Endodermal cell (in vitro differentiated cells): ENCODE results near the gene SLC9A6. TPM values are rescaled to one million over a fixed set of nuclear protein-coding genes. Genes with fewer than 3 reads are reported as not detected.

Source experiments
- DNase-seq: peaks from one replicate; pipeline ENCODE4 v3.0.0-alpha.2; 2017
- H3K27ac ChIP-seq: 2 replicates; pipeline ENCODE4 v1.5.1; 2013; ENCODE audit warnings: mild to moderate bottlenecking, low read depth, low read length, moderate library complexity
- H3K27me3 ChIP-seq: 2 replicates; pipeline ENCODE4 v1.6.1; 2013; ENCODE audit warnings: mild to moderate bottlenecking, low read length, moderate library complexity; ENCODE audit not compliant: insufficient read depth, control insufficient read depth, poor library complexity, severe bottlenecking
- H3K36me3 ChIP-seq: 2 replicates; pipeline ENCODE4 v1.7.0; 2013; ENCODE audit warnings: mild to moderate bottlenecking, low read length, moderate library complexity; ENCODE audit not compliant: control insufficient read depth, insufficient read depth
- H3K4me1 ChIP-seq: one replicate; pipeline ENCODE4 v1.7.0; 2013; ENCODE audit warnings: low read length; ENCODE audit not compliant: control insufficient read depth, insufficient read depth
- H3K4me3 ChIP-seq: 2 replicates; pipeline ENCODE4 v1.5.1; 2013; ENCODE audit warnings: mild to moderate bottlenecking, low read length, moderate library complexity
- H3K9ac ChIP-seq: 2 replicates; pipeline ENCODE4 v1.6.1; 2013; ENCODE audit warnings: mild to moderate bottlenecking, low read length, moderate library complexity; ENCODE audit not compliant: poor library complexity, severe bottlenecking; ENCODE audit errors: extremely low read depth
- H3K9me3 ChIP-seq: 2 replicates; pipeline ENCODE4 v1.6.1; 2013; ENCODE audit warnings: mild to moderate bottlenecking, low read length, moderate library complexity; ENCODE audit not compliant: control insufficient read depth
- H3K27ac Mint-ChIP-seq: 2 replicates; pipeline ENCODE4 v1.8.0; 2020; ENCODE audit warnings: mixed read lengths
- H3K27me3 Mint-ChIP-seq: 2 replicates; pipeline ENCODE4 v1.8.0; 2021; ENCODE audit warnings: mild to moderate bottlenecking, mixed read lengths; ENCODE audit not compliant: insufficient read depth
- H3K36me3 Mint-ChIP-seq: 2 replicates; pipeline ENCODE4 v1.8.0; 2020; ENCODE audit warnings: low read depth, mixed read lengths
- H3K4me1 Mint-ChIP-seq: 2 replicates; pipeline ENCODE4 v1.8.0; 2020; ENCODE audit warnings: mixed read lengths
- H3K4me3 Mint-ChIP-seq: 2 replicates; pipeline ENCODE4 v1.8.0; 2020; ENCODE audit warnings: mild to moderate bottlenecking, moderate library complexity, mixed read lengths
- H3K9me3 Mint-ChIP-seq: 2 replicates; pipeline ENCODE4 v1.8.0; 2020; ENCODE audit warnings: mild to moderate bottlenecking, mixed read lengths
- WGBS, 2 experiments: methylation state at CpG; one replicate each; pipeline versions ENCODE4 v1.1.5 to v1.1.7; 2013; ENCODE audit warnings: missing lambda C conversion rate in 2 of 2, mixed read lengths in 1 of 2; ENCODE audit not compliant: insufficient coverage in 1 of 2, insufficient read length in 1 of 2; 5-methylcytosine and 5-hydroxymethylcytosine counted together
- total RNA-seq, 2 donors: library from RNA; stranded (reverse); fragmentation: NEBNext Ultra II Directional in 1 of 2; extraction: Animal tissue kit (Norgen Biotek cat#: 25700) in 1 of 2; gene quantifications; 2 replicates in 1 of 2; 3 replicates in 1 of 2; pipeline ENCODE4 v1.2.1, GENCODE V29; 2021
- TF ChIP-seq, protein P1 (sequence below): fragments of 200-600 bp; sonication (generic); conservative IDR thresholded peaks from 2 replicates; pipeline ENCODE4 v1.5.0; 2021; ENCODE audit warnings: antibody characterized with exemption, mild to moderate bottlenecking

Gene SLC9A6
- total RNA-seq, 2 donors from 2014 or later: 10.2 to 13.6 TPM

DNA sequence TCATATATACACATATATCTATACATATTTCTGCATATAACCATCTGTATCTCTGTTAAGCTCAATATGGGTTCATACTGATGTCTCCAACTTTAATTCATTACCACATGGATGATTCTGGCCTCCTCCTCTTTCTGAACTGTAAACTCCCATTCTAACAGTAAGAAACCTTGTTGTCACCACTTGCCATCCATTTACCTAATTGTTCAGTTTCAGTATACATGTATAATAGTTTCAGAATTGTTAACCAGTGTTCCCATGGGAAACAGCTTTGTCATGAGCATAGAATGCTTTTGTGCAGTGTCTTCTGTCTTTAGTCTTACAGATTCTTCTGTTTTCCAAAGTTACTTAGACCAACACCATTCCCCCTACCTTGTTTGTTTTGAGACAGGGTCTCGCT is 35.9 kb downstream of the SLC9A6 start:
- no peak overlapping the region for H3K27ac Mint-ChIP-seq
- H3K9me3 Mint-ChIP-seq: peaks cover 33% of the 10 kb centered on the region
- H3K27ac ChIP-seq: no peak overlapping the region
- TF ChIP-seq, protein P1, sequence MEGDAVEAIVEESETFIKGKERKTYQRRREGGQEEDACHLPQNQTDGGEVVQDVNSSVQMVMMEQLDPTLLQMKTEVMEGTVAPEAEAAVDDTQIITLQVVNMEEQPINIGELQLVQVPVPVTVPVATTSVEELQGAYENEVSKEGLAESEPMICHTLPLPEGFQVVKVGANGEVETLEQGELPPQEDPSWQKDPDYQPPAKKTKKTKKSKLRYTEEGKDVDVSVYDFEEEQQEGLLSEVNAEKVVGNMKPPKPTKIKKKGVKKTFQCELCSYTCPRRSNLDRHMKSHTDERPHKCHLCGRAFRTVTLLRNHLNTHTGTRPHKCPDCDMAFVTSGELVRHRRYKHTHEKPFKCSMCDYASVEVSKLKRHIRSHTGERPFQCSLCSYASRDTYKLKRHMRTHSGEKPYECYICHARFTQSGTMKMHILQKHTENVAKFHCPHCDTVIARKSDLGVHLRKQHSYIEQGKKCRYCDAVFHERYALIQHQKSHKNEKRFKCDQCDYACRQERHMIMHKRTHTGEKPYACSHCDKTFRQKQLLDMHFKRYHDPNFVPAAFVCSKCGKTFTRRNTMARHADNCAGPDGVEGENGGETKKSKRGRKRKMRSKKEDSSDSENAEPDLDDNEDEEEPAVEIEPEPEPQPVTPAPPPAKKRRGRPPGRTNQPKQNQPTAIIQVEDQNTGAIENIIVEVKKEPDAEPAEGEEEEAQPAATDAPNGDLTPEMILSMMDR: no peak
- no peaks in the 10 kb centered on the region for H3K27me3 ChIP-seq
- no peak for DNase-seq
- H3K27me3 Mint-ChIP-seq: no peaks in the 10 kb centered on the region
- H3K4me1 Mint-ChIP-seq: no peaks in the 10 kb centered on the region
- no peak overlapping the region for H3K9ac ChIP-seq
- 96 to 100% methylated on average over 1 of the region's 1 CpG for WGBS, 2 experiments
- no peak overlapping the region for H3K4me3 Mint-ChIP-seq
- H3K9me3 ChIP-seq: no peaks in the 10 kb centered on the region
- no peak overlapping the region for H3K4me3 ChIP-seq
- H3K4me1 ChIP-seq: no peaks in the 10 kb centered on the region
- peaks cover 7% of the 10 kb centered on the region for H3K36me3 ChIP-seq
- peaks cover 27% of the 10 kb centered on the region for H3K36me3 Mint-ChIP-seq

DNA sequence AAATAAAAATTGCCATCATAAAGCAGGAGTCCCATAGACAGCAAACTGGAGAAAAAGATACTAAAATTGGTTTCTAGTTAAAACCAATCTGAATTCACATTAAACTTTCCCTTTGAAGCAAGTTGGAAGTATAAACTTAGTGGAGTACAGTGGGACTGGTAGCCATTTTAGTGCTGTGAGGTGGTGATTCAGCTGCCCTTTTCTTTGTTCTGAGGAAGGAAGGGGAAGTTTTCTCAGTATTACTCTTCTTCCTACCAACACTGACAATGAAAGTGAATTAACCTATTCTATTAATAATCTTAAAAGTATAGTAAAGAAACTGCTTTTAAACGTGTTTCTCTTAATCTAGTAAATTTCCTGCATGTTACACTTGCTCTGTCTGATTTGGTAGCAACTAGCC is 36.7 kb downstream of the SLC9A6 start:
- no peak overlapping the region for H3K4me3 ChIP-seq
- peaks cover 7% of the 10 kb centered on the region for H3K36me3 ChIP-seq
- Mint-ChIP-seq H3K4me1 (no peaks in the 10 kb centered on the region), H3K27me3 (no peaks in the 10 kb centered on the region), H3K9me3 (peaks cover 32% of the 10 kb centered on the region), H3K36me3 (peaks cover 26% of the 10 kb centered on the region), H3K27ac (no peak overlapping the region), H3K4me3 (no peak overlapping the region)
- WGBS, 2 experiments: no CpG with 5 or more reads among the region's 1 CpG
- no peaks in the 10 kb centered on the region for H3K9me3 ChIP-seq
- TF ChIP-seq, protein P1: no peak
- H3K27me3 ChIP-seq: no peaks in the 10 kb centered on the region
- H3K27ac ChIP-seq: no peak overlapping the region
- no peak for DNase-seq
- no peaks in the 10 kb centered on the region for H3K4me1 ChIP-seq
- H3K9ac ChIP-seq: no peak overlapping the region

DNA sequence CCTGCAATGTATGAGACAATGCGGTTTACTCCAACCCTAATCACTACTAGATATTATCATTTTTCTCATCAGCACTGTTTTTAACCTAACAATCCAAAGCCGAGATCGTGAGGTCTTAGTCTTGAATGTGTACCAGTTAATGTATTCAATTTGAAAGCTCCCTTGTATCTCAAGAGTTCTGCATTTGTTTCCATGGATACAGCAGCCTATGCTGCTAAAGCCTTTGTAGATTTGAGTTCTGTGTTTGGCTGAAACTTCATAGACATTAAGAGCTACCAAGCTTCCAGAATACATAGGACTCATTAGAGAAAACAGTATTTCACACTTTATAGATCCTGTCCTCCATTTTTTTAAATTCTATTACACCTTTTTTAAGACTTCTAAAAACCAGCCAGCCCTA is 39.9 kb downstream of the SLC9A6 start:
- no peak overlapping the region for H3K4me3 ChIP-seq
- Mint-ChIP-seq H3K36me3 (peaks cover 15% of the 10 kb centered on the region), H3K4me1 (no peaks in the 10 kb centered on the region), H3K4me3 (no peak overlapping the region), H3K9me3 (peaks cover 37% of the 10 kb centered on the region), H3K27me3 (no peaks in the 10 kb centered on the region), H3K27ac (no peak overlapping the region)
- 70 to 86% methylated on average over 1 to 2 of the region's 3 CpGs for WGBS, 2 experiments
- H3K27me3 ChIP-seq: no peaks in the 10 kb centered on the region
- H3K36me3 ChIP-seq: peaks cover under 1% of the 10 kb centered on the region
- no peak overlapping the region for H3K27ac ChIP-seq
- H3K9ac ChIP-seq: no peak overlapping the region
- H3K4me1 ChIP-seq: no peaks in the 10 kb centered on the region
- DNase-seq: no peak
- TF ChIP-seq, protein P1: no peak
- no peaks in the 10 kb centered on the region for H3K9me3 ChIP-seq
